NCI-H2107 (cell line): Measurements from ENCODE around the gene MIF.
A peak's percentile ranks its signal among the peaks of the same experiment; 100 is the strongest.
"Not testable (repeated sequence)": the region's sequence is repeated elsewhere in the genome, so short reads cannot be mapped to it uniquely, and the experiment has no call there.

ENCODE experiments used
- DNase-seq: peaks from one replicate; lab custom pipeline; 2025; lab: John Stamatoyannopoulos, UW

The MIF gene

GRCh38 chr22:23903328-23903971 lies 9.3 kb downstream of the MIF start:
- no peak for DNase-seq

GRCh38 chr22:23904573-23905254 lies 10.5 kb downstream of the MIF start:
- DNase-seq = no peak

GRCh38 chr22:23906641-23907040 lies 12.5 kb downstream of the MIF start:
- DNase-seq = no peak

GRCh38 chr22:23907423-23907822 lies 13.2 kb downstream of the MIF start:
- DNase-seq = not testable (repeated sequence)

GRCh38 chr22:23908587-23909205 lies 14.5 kb downstream of the MIF start:
- no peak for DNase-seq

- no peak for DNase-seq
Measured at GRCh38 chr22:23909296-23909898, 15.2 kb downstream of the MIF start.

GRCh38 chr22:23910496-23911190 lies 16.5 kb downstream of the MIF start:
- no peak for DNase-seq

- no peak for DNase-seq
Measured at GRCh38 chr22:23911318-23911980, 17.3 kb downstream of the MIF start.

- no peak for DNase-seq
Measured at GRCh38 chr22:23912293-23912903, 18.2 kb downstream of the MIF start.

- DNase-seq = no peak
Measured at GRCh38 chr22:23913306-23913660, 19.1 kb downstream of the MIF start.

- peak; percentile 81 for DNase-seq
Measured at GRCh38 chr22:23913661-23914353, 19.6 kb downstream of the MIF start.

- no peak for DNase-seq
Measured at GRCh38 chr22:23915290-23915689, 21.1 kb downstream of the MIF start.

GRCh38 chr22:23920267-23920611 lies 26.1 kb downstream of the MIF start:
- DNase-seq = not testable (repeated sequence)

- not testable (repeated sequence) for DNase-seq
Measured at GRCh38 chr22:23921586-23922201, 27.5 kb downstream of the MIF start.

GRCh38 chr22:23922921-23923320 lies 28.7 kb downstream of the MIF start:
- no peak for DNase-seq

- DNase-seq = no peak
Measured at GRCh38 chr22:23925020-23925606, 30.9 kb downstream of the MIF start.

GRCh38 chr22:23926561-23926960 lies 32.4 kb downstream of the MIF start:
- no peak for DNase-seq

GRCh38 chr22:23938328-23939016 lies 44.3 kb downstream of the MIF start:
- DNase-seq = no peak

GRCh38 chr22:23939017-23939357 lies 44.8 kb downstream of the MIF start:
- no peak for DNase-seq

- DNase-seq = not testable (repeated sequence)
Measured at GRCh38 chr22:23940166-23940565, 46.0 kb downstream of the MIF start.
